Measurements from ENCODE around the gene HINFP. TPM values are rescaled to one million over a fixed set of nuclear protein-coding genes. Genes with fewer than 3 reads are reported as not detected.

HINFP gene
- total and polyA plus RNA-seq, 2 of the 8 experiments (the other 6 are each of a cell fraction or from before 2014, with no cell fraction given) = 35.0 to 37.3 TPM

DNA sequence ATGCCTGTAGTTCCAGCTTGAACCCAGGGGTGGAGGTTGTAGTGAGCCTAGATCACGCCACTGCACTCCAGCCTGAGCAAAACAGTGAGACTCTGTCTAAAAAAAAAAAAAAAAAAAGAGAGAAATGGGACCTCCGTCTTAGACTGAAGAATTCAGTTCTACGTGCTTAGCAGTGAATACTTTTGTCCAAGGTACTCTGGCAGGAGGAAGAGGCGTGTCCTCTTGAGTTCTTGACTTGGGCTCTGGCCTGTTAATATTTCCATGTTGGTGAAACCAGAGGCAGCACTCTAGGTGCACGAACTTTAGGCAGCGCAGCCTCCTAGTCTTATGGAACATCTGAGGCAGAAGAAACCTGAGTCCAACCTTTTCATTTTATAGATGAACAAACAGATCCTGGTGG is 34.3 kb upstream of the HINFP start:
- Histone ChIP-seq H3K9ac (replicated peaks in 1 of 4; ENCODE audit: extremely low read depth in 1 of 4, low read depth in 3 of 4, low read length in 3 of 4) (no peak overlapping the region), H3K4me2 (ENCODE audit: insufficient read depth in 1 of 2, low read depth in 2 of 2, low read length in 2 of 2) (no peak overlapping the region)

More for the DNA sequence above, 34.3 kb upstream of the HINFP start:
- DNase-seq (ENCODE audit: low read depth in 1 of 2, low spot score in 2 of 2) (no peak), FAIRE-seq (no peak)
- no peak overlapping the region for H2BK15ac ChIP-seq (ENCODE audit: low read length)
- no peak overlapping the region for H4K91ac ChIP-seq (replicated peaks; ENCODE audit: insufficient read length, low read length)
- H3K18ac ChIP-seq (ENCODE audit: extremely low read depth, low read length) = no peak overlapping the region
- peaks cover 0 to 24% (median 4%) of the 10 kb centered on the region in 4 experiments; a peak in 2 of 8 replicates for H3K36me3 ChIP-seq (ENCODE audit: control insufficient read depth in 2 of 4, insufficient read depth in 4 of 4, low read length in 3 of 4)
- peaks cover 0 to 3% of the 10 kb centered on the region in 2 experiments for H4K20me1 ChIP-seq (replicated peaks in 1 of 2; ENCODE audit: control insufficient read depth in 1 of 2, insufficient read depth in 2 of 2, low read length in 2 of 2)
- H3K4me1 ChIP-seq (replicated peaks in 1 of 4; ENCODE audit: control insufficient read depth in 3 of 4, insufficient read depth in 4 of 4, low read length in 3 of 4) = peaks cover 0 to 5% (median 2%) of the 10 kb centered on the region in 4 experiments; a peak in 2 of 7 replicates
- no peak overlapping the region for H2BK20ac ChIP-seq (ENCODE audit: low read length)
- H4K5ac ChIP-seq (ENCODE audit: insufficient read length, low read depth, low read length) = no peak overlapping the region
- H2BK120ac ChIP-seq (replicated peaks; ENCODE audit: low read depth, low read length) = no peak overlapping the region
- H2BK12ac ChIP-seq (ENCODE audit: low read depth, low read length) = no peak overlapping the region
- H2AFZ ChIP-seq (ENCODE audit: low read length) = no peak overlapping the region
- H3K4me3 ChIP-seq (ENCODE audit: extremely low read depth in 1 of 4, insufficient read depth in 2 of 4, low read depth in 3 of 4, low read length in 4 of 4) = no peak overlapping the region
- H3K23me2 ChIP-seq (ENCODE audit: low read depth, low read length) = peaks cover 7% of the 10 kb centered on the region; the same call in 1 of the 2 replicates
- ChIA-PET POLR2A (ENCODE audit: partially characterized antibody) (interaction anchor here (1.1 to 9.2 kb wide), 2 partner anchors 9 to 20 kb away, joined by 3 to 141 read pairs; partner anchors contain the start of gene VPS11), CTCF (ENCODE audit: partially characterized antibody) (interaction anchor here (0.7 to 2.4 kb wide), 4 partner anchors 26 to 250 kb away, joined by 3 to 7 read pairs (median 5); no protein-coding TSS in a partner anchor)
- H3K56ac ChIP-seq (replicated peaks; ENCODE audit: insufficient read length, low read depth, low read length) = no peak overlapping the region
- 94% methylated on average over 5 of the region's 6 CpGs; no CpG with 5 or more reads in 1 of the 2 experiments for WGBS, 2 experiments (ENCODE audit: extremely low coverage in 1 of 2, insufficient coverage in 1 of 2, insufficient read length in 1 of 2, insufficient replicate concordance in 2 of 2, low coverage in 1 of 2, low lambda C conversion rate in 2 of 2, missing lambda C conversion rate in 1 of 2)
- H3K79me2 ChIP-seq (ENCODE audit: control insufficient read depth in 1 of 2, insufficient read depth in 2 of 2, low read length in 2 of 2) = peaks cover 3 to 19% of the 10 kb centered on the region in 2 experiments; a peak in 3 of 4 replicates
- H3K14ac ChIP-seq (ENCODE audit: insufficient read length) = no peak overlapping the region
- peaks cover 11% of the 10 kb centered on the region for H3K79me1 ChIP-seq (ENCODE audit: low read depth, low read length)
- H3K27ac ChIP-seq (ENCODE audit: low read depth, low read length) = no peak overlapping the region
- H3K4ac ChIP-seq (replicated peaks; ENCODE audit: insufficient read length, low read depth, low read length) = no peak overlapping the region
- TF ChIP-seq SIN3A (conservative IDR thresholded peaks at IDR 0.05 in 1 of 2, IDR thresholded peaks at IDR 0.05 in 1 of 2; ENCODE audit: low read depth in 1 of 2, low read length in 2 of 2) = no peak
- TF ChIP-seq, protein P1, sequence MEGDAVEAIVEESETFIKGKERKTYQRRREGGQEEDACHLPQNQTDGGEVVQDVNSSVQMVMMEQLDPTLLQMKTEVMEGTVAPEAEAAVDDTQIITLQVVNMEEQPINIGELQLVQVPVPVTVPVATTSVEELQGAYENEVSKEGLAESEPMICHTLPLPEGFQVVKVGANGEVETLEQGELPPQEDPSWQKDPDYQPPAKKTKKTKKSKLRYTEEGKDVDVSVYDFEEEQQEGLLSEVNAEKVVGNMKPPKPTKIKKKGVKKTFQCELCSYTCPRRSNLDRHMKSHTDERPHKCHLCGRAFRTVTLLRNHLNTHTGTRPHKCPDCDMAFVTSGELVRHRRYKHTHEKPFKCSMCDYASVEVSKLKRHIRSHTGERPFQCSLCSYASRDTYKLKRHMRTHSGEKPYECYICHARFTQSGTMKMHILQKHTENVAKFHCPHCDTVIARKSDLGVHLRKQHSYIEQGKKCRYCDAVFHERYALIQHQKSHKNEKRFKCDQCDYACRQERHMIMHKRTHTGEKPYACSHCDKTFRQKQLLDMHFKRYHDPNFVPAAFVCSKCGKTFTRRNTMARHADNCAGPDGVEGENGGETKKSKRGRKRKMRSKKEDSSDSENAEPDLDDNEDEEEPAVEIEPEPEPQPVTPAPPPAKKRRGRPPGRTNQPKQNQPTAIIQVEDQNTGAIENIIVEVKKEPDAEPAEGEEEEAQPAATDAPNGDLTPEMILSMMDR (IDR thresholded peaks at IDR 0.05; ENCODE audit: control extremely low read depth in 1 of 3, insufficient read depth in 1 of 3, low read depth in 1 of 3, low read length in 3 of 3) = no peak
- no peak overlapping the region for H4K8ac ChIP-seq (ENCODE audit: extremely low read depth, insufficient read depth, low read length)
- H2BK5ac ChIP-seq (ENCODE audit: low read depth, low read length) = no peak overlapping the region
- no peaks in the 10 kb centered on the region for H3K27me3 ChIP-seq (replicated peaks in 1 of 4; ENCODE audit: control insufficient read depth in 3 of 4, extremely low read depth in 1 of 4, insufficient read depth in 3 of 4, low read length in 3 of 4)
- no peaks in the 10 kb centered on the region for H3K9me3 ChIP-seq (ENCODE audit: insufficient read depth in 2 of 2, low read depth in 1 of 2, low read length in 1 of 2)
- H2AK5ac ChIP-seq (ENCODE audit: low read depth, low read length) = no peak overlapping the region
- H3K23ac ChIP-seq (ENCODE audit: insufficient read length) = no peak overlapping the region

Measured in H1 (cell line).